HG02852 (cell line): Measurements from ENCODE around the gene TRAF2.
"Not testable (repeated sequence)": the region's sequence is repeated elsewhere in the genome, so short reads cannot be mapped to it uniquely, and the experiment has no call there.

Source experiments
- ATAC-seq: cut with Tn5 transposase; IDR thresholded peaks from one replicate; pipeline ENCODE4 v1.9.1; 2021; ENCODE audit warnings: mild to moderate bottlenecking, moderate library complexity; ENCODE audit not compliant: unreplicated experiment

TRAF2 gene

DNA sequence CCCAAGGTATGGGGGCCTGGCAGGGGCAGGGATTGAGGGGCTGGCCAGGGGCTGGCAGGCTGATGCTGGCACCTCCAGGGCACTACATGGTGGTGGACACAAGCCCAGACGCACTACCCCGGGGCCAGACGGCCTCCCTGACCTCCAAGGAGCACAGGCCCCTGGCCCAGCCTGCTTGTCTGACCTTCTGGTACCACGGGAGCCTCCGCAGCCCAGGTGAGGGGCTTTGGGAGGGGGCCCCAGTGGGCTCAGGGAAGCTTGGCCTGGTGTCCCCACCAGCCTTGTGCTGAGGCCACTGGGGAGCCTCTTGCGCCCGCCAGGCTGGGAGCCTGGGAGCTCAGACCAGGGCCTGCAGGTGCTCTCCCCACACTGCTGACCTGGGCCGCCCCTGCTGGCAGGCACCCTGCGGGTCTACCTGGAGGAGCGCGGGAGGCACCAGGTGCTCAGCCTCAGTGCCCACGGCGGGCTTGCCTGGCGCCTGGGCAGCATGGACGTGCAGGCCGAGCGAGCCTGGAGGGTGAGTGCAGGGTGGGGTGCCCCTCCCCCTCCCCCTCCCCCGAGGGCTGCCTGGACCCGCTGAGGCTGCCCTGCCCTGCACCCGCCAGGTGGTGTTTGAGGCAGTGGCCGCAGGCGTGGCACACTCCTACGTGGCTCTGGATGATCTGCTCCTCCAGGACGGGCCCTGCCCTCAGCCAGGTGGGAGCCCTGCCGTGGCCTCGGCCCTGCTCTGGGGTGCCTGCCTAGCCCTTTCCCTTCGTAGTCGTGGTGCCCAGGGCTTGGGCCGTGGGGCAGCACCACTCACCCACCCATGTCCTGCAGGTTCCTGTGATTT is 28.5 kb upstream of the TRAF2 start:
- ATAC-seq: no peak

DNA sequence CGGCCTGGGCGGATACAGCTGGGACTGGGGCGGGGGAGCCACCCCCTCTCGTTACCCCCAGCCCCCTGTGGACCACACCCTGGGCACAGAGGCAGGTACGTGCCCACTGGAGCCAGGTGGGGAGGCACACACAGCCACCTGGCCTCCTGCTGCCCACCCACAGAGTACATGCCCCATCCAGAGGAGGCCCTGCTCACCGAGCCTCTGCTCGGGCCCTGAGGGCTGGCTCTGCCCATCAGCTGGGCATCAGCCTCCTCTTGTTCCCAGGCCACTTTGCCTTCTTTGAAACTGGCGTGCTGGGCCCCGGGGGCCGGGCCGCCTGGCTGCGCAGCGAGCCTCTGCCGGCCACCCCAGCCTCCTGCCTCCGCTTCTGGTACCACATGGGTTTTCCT is 27.9 kb upstream of the TRAF2 start:
- no peak for ATAC-seq

GRCh38 chr9:136858844-136859757 is 27.2 kb upstream of the TRAF2 start:
- ATAC-seq: no peak

DNA sequence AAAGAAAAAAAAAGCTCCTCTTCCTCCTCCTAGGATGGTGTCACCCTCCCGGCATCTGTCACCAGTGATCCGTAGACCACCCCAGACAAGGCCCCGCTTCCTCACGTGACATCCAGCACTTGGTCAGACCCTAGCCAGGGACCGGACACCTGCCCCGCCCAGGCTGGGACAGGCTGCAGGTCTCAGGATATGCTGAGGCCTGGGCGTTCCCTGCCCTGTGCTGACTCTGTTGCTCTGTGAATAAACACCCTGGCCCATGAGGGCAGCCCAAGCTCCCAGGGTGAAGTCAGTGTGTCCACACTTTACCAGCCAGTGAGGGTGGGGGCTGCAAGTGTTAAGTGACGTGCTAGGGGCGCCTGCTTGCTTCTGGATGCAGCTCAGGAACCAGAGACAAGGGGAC is 25.8 kb upstream of the TRAF2 start:
- no peak for ATAC-seq

DNA sequence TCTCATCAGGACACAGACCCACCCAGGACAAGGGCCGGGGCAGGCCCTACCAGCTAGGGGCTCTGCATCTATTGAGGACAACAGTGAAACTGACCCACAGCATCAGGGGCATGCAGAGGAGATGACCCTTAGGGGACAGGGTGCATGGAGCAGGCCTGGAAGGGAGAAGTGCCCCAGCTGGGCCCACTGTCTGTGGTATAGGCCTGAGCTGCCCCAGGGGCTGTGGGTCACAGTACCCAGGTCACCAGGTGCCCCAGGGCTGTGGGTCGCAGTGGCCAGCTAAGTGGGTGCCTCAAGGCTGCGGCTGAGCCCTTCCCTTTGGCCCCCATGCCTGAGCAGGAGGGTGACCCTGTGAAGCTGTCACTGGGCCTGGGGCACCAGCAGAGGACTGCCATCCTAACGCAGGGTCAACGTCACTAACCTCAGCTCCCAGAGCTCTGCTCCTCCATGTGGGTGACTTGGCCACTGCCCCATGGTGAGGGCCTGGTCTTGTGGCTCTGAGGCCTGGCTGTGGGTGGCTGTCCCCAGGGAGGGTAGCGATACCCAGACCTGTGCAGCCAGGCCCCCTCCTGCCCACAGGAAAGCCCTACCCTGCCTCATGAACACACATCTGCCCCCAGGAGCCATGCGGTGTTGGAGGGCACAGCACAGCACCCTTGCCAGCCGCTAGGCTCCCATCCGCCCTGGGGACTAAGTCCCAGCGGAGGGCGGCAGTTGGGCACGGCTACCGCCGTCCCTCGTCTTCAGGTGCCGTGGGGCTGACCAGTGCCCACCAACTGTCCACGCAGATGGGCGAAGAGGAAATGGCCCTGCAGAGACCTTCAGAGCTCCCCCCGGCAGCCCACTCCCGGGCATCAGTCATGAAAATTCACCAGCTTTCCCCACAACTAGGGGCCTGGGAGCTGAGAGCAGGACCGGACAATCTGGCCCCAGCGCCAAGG is 25.1 kb upstream of the TRAF2 start:
- no peak for ATAC-seq

GRCh38 chr9:136861874-136862457 is 24.4 kb upstream of the TRAF2 start:
- no peak for ATAC-seq

DNA sequence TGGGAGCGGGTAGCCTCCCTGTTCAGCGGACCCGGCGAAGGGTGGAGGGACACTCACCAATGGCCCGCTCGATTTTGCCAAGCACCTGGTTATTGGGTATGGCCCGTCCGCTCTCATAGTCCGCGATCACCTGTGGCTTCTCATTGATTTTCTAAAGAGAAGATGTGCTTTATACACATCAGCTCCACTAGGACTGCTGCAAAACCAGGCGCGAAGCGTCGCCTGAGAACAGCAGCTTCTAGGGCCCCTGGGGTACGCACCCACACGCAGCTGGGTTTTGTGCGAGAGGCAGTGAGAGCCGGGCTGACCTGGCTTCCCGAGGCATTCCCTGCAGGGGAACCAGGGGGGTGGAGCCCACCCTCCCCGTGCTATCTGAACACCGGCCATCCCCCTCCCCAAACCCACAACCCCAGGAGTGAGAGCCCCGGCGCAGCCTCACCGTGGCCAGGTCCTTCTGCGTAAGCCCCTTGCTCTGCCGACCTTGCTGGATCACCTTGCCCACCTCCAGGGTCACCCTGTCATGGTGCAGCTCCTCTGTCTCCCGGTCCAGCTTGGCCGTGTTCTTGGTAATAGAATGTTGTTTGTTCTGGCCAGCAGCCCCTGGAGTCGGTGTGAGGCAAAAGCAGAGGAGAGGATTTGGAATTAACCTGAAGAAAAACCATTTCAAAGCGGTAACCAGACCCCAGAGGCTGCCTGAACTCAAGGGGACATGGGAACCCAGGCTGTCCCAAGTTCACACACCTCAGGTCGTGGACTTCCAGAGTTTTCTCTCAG is 23.3 kb upstream of the TRAF2 start:
- ATAC-seq: no peak

GRCh38 chr9:136863623-136864273 is 22.6 kb upstream of the TRAF2 start:
- ATAC-seq: no peak

GRCh38 chr9:136865041-136865767 is 21.1 kb upstream of the TRAF2 start:
- no peak for ATAC-seq

DNA sequence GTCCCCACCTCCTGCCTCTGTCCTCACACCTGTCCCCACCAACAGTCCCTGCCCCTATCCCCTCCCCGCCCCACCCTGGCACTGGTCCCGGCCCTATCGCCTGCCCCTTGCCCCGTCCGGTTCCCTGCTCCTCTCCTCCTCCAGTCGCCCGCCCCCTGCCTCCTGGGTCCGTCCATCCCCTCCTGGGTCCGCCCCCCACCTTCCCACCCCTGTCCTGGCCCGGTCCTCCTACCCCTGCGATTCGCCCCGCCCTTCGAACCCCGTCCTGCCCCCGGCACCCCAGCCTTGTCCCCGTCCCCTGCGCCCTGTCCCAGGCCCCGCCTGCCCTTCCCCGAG is 20.6 kb upstream of the TRAF2 start:
- ATAC-seq: no peak

GRCh38 chr9:136866898-136867421 is 19.4 kb upstream of the TRAF2 start:
- not testable (repeated sequence) for ATAC-seq

DNA sequence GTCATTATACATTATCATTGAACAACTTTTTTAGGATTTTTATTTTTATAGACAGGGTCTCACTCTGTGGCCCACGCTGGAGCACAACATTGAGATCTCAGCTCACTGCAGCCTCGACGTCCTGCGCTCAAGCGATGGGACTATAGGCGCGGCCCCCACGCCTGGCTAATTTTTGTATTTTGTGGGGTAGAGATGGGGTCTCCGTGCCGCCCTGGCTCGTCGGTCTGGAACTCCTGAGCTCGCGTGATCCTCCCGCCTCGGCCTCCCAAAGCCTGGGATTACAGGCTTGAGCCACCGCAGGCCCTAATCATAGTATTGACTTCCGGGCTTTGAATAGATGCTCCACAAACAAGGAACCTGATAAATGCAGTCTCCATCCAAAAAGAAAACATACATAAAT is 18.8 kb upstream of the TRAF2 start:
- no peak for ATAC-seq

GRCh38 chr9:136867917-136868316 is 18.4 kb upstream of the TRAF2 start:
- no peak for ATAC-seq

DNA sequence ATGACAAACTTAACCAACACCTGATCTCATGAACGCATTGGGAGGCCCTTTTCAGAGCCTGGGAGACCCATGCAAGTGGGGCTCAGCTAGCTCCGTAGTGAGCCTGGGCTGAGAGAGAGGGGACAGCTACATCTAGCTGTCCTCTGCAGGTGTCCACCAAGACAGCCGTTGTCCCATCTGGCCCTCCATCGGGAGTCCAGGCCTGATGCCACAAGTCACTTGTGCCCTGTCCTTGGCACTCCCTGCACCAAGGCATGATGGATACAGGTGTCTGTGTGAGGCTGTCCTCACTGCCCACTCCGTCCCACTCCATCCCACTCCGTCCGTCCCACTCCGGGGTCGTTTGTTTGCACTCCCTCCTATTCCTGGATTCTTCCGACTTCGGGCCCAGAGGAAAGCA is 17.7 kb upstream of the TRAF2 start:
- ATAC-seq: no peak

GRCh38 chr9:136869611-136870010 is 16.7 kb upstream of the TRAF2 start:
- ATAC-seq: not testable (repeated sequence)

- no peak for ATAC-seq
Observed at GRCh38 chr9:136875155-136875554, 11.2 kb upstream of the TRAF2 start.

GRCh38 chr9:136876476-136876875 is 9.8 kb upstream of the TRAF2 start:
- ATAC-seq: no peak

DNA sequence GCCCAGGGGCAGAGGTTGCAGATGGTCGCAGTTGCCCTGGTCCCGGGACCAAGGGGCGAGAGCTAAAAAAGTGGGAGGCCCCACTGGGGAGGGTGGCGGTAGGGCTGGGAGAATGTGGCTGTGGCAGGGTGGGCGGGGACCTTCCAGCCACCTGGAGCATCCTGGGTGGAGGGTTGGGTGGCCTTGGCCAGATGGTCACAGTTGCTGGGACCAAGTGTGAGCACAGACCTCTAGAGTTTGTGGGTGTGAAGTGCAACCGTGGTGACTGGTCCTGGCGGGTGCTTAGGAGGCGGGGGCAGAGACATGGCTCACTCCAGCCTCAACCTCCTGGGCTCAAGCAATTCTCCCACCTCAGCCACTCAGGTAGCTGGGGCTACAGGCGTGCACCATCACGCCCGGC is 5.7 kb upstream of the TRAF2 start:
- no peak for ATAC-seq
